Hair follicle dermal papilla cell (primary cell): ENCODE results near the gene JAG2. TPM values are rescaled to one million over a fixed set of nuclear protein-coding genes. Genes with fewer than 3 reads are reported as not detected.

Experiments used
- small RNA-seq: library from RNA; depleted of rRNA; stranded (forward); fragments of <200 nt; gene quantifications from one replicate; pipeline ENCODE3, GENCODE V24; 2012
- total RNA-seq: library from RNA; depleted of rRNA; stranded (reverse); fragments of >200 nt; gene quantifications from 2 replicates; pipeline ENCODE4 v1.2.3, GENCODE V29; 2012

Gene JAG2
- 0.61 and 2.3 TPM in 2 replicates for total RNA-seq

DNA sequence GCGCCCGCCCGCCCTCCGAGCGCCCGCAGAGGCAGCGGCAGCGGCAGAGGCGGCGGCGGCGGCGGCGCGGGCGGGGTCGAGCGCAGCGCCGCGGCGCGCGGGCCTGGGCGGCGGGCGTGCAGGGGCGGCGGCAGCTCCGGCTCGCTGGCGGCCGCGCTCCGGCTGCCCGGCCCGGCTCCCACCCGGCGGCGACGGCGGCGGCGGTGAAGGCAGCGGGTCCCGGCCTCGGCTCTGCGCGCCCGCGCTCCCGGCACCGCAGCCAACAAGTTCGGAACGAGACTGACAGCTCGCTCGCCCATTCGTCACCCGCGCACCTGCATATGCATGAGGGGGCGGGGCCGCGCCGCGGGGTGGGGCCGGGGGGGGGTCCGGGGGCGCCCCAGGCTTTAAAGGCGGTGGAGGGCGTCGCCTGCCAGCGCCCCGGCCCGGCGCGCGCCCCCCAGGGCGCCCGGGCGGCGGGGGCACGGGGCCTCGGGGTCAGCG lies at the start of gene JAG2:
JAG2 (minus strand) TSS at position 281 of the 483 bp plus-strand sequence. CDS start 356 bp downstream, outside the sequence.

GRCh38 chr14:105180592-105181548 lies 12.3 kb upstream of the JAG2 start, which contains the start of gene NUDT14:
TSS of gene NUDT14 (minus strand) at chr14:105181312. CDS start at chr14:105181209, 103 bp downstream.

Small RNA genes lying within 50 kb of the gene (small RNA-seq; reads per million reads assigned to genes)
- not detected for gene AL512356.2
- gene MIR6765 = not detected

Other genes with a start within 250 kb of the JAG2 start
- under 0.01 TPM in 2 replicates for gene PLD4, start 243.9 kb downstream of the JAG2 start, total RNA-seq
- gene AHNAK2, start 190.4 kb downstream of the JAG2 start, total RNA-seq = 167 and 231 TPM in 2 replicates
- 11.7 and 13.6 TPM in 2 replicates for gene CLBA1, start 183.0 kb downstream of the JAG2 start, total RNA-seq
- gene CDCA4, start 147.7 kb downstream of the JAG2 start, total RNA-seq = 10.4 and 12.8 TPM in 2 replicates
- gene GPR132, start 103.3 kb downstream of the JAG2 start, total RNA-seq = 0.16 TPM in 1 of 2 replicates, not detected in the other
- gene NUDT14, start 12.5 kb upstream of the JAG2 start, total RNA-seq = 8.5 and 8.6 TPM in 2 replicates
- 48.2 and 59.1 TPM in 2 replicates for gene BTBD6, start 79.8 kb upstream of the JAG2 start, total RNA-seq
- gene BRF1, start 132.2 kb upstream of the JAG2 start, total RNA-seq = 47.9 and 48.2 TPM in 2 replicates
- 69.9 and 77.6 TPM in 2 replicates for gene PACS2, start 146.0 kb upstream of the JAG2 start, total RNA-seq
- gene TEX22, start 229.8 kb upstream of the JAG2 start, total RNA-seq = 0.36 and 0.49 TPM in 2 replicates